ENCODE measurements around the gene FKBP1A.

Gene FKBP1A

DNA sequence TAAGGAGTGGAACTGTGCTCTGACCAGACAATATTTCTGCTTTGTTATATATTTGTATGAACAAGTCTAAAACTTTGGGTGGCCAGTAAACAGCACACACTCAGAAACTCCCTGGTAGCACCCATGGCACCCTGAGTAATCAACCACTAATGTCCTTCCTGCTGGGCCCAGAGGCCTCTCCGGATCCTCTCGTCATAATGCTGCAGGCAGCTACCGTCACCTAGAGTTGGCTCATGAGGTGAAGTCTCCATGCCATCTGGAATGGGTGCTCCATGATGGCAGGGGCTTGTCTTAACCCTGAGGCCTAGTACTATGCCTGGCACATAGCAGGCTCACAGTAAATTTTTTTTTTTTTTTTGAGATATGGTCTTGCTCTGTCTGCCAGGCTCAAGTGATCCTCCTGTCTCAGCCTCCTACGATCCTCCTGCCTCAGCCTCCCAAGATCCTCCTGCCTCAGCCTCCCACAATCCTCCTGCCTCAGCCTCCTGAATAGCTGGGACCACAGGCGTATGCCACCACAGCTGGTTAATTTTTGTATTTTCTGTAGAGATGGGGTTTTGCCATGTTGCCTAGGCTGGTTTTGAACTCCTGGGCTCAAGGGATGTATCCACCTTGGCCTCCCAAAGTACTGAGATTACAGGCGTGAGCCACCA lies 60.9 kb downstream of the FKBP1A start:
- DNase-seq (ENCODE audit: low read depth), result no peak

DNA sequence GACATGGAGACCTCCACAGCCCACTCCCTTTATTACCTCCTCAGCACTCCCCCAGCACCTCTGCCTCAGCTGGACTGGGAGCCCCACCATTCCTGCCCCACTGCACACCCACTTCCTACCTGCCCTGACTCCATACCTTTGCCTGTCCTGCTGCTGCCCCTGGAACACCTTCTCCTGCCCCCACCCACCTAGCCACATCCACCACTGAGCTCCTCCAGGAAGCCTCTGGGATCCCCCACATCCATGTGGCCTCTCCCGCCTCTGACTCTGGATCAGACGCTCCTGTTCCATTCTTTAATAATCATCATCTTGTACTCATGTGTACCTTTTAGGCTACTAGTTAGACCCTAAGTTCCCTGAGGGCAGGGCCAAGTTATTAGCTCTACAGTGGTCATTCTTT lies 61.8 kb downstream of the FKBP1A start:
- DNase-seq (ENCODE audit: low read depth), result no peak

DNA sequence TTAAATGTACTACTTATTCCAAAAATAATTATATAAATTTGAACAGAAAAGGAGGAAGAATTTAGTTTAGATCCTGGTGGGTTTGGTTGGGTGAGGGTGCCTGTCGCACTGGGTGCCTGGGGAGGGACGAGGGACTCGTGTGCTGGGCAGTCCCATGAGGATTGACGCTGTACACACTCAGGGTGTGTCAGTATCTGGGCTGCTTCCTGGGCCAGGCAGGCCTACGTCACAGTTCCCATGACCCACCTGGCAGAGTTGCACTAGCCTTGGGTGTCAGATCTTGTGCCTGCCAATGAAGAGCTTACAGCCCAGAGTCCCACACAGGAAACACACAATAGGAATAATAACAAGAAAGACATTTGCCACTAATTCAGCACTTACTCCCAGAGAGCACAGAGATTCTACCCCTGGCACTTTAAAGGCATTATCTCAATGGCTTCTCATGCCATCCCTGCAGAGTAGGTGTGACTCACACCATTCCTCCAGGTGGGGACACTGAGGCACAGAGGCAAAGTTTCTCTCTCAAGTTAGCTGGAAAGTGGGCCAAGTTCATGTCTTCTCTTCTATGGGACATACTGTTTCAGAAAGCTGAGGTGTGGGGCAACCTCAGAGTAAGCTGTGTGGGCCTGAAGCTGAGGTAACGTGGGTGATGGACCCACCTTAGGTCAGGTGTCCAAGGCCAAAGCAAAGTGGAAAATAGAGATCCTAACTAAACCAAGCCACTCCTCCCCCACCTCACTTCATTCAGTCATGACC lies 62.6 kb downstream of the FKBP1A start:
- DNase-seq (ENCODE audit: low read depth), result no peak

DNA sequence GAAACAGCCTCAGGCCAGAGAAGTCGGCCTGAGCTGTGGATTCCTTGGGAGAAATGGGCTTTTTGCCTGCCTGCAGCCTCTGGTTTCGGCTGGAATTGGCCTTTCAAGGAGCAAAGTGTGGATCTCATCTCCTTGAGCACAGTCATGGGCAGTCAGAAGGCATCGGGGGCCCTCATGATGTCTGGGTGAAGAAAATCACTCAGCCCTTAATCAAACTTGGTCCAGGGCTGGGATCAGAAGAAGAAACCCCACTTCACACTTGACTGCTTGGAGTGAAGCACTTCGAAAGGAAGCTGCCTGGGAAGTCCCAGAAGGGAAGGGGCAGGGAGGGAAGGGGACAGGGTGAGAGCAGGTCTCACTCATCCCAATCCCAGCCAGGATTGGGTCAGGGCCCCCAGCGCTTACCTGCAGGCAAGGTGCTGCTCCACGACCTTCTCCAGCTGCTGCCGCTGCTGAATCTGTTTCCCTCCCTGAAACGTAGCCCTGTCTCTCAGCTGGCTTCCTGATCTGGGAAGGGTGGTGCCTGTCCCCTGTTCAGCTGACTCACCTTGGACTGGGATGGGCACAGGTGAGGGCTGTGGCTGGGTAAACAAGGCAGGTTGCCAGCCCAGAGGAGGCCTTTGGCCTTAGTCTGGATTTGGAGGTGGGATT lies 64.0 kb downstream of the FKBP1A start, which contains the start of gene SDCBP2:
TSS of gene SDCBP2 (minus strand) at position 460 of the 651 bp plus-strand sequence. CDS start 8,723 bp downstream, outside the sequence.
- DNase-seq (ENCODE audit: low read depth), result no peak

DNA sequence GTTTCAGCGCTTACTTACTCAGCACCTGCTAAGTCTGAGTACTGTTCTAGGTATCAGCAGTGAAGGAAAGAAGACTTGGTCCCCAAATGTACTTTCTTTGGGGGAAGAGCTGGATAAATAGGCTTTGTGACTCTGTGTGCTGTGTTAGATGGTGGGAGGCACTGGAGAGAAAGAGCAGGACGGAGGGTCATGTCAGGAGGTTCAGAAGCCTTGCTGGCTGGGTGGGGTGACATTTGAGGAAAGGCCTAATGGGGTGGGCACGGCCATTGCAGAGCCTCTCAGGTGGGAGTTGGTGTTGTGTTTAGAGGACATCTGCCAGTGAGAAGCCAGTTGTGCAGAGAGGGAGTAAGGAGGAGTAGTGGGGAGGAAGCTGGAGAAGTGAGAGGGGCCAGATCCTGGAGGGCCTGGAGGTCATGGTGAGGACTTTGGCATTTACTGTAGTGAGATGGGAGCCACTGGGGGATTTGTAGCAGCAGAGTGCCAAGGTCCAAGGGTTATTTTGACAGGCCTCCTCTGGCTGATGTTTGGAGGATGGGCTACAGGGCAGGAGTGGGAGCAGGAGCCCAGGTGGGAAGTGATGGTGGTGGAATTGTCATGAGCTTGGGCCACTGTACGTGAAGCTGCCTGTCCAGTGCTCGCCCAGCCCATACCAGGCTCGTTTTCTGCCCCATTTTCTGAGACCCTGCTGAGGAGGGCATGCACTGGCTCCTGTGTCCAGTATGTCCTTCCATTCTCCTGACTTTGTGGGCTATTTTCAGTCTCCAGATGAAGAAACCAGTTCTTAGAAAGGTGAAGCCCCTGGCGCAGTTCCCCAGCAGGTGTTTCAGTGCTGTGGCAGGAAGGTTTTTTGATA lies 64.8 kb downstream of the FKBP1A start:
- no peak for DNase-seq (ENCODE audit: low read depth)

DNA sequence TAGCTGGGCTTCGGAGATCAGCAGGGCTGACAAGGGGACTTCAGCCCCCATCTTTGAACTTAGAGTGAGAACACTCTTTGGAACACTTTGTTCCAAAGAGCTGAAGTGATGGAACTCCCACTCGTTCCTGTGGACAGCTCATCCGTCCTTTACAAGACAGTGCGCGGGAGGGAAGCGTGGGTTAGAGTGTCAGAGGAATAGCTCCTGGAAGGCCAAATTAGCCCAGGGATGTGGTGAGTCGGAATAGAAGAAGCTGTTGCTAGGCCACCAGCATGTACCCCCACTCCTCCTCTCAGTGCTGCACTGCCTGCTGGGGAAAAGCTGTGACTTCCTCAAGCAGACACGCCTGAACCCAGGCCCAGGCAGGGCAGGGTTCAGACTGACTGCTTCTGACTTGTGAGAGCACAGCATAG lies 65.6 kb downstream of the FKBP1A start:
- DNase-seq (ENCODE audit: low read depth), result no peak

DNA sequence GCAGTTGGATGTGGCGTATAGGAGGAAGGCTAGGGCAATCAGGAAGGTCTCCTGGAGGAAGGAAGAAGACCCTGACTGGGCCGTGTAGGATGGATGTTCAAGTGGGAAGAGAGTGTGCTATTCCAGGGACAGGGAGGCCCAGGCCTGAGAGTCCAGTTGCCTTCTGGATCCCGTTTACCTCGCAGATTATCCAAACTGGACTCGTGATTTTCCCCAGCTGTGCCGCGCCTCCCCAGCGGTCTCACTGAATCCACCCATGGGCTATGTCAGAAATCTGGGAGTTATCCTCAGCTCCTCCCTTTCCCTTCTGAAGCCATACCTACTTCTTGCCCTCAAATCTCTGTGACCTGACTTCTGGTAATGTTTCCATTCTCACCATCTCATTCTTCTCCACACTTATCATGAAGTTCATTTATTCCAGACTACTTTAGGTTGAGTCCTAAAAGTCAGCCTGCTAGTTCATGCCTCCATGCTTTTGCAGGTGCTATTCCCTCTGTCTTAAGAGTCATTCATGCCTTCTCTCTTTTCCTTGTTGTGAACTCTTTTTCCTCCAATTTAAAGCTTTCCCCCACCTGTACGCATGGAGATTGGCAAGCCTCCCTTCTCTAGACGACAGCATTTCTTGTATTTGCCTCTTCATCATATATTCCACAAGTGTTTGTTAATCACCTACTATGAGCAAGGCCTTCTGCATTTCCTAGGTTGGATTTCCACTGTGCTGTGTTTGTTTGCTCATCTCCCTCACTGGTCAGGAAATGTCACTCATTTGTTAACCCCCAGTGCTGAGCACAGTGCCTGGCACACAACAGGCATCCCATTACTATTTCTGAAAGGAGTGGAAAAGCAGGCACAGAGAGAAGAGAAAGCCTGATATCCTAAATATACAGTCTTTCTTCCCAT lies 66.6 kb downstream of the FKBP1A start:
- DNase-seq (ENCODE audit: low read depth), result no peak

DNA sequence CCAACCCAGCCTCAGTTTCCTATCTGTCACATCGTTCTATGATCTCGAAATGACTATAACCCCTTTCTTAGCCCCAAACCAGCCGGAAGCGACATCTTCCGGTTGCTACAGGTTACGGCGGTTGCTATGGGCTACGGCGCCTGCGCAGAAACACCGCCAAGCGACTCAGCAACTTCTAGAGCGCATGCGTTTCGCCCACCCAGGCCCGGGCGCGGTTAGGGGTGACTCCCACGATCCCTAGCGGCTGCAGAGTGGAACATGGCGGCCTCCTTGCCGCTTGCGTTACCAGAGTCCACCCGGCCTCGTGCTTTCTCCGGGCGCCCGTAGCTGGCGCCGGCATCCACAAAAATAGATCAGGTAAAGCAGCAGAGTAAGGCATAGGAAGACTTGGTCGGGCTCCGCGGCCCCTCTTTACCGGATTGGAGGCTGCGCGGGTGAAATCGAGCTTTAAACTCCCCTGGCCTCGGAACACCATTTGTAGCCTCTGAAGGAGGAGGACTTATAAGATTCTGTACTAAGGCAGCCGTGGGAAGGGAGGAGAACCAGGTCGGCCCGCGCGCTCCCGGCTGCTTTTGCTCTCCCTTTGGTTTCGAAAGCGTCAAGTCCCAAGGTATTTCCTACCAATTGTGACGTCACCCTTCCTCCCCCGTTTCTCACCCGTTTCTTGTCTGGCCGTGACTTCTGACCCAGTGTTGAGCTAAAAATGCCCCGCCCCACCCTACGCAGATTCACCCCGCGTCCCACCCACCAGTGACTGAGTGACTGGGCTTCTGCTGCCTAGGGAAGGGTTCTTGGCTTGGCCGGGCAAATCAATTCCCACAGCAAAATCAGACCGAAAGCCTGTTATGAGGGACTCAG lies 67.5 kb downstream of the FKBP1A start:
- peak; percentile 99 for DNase-seq (ENCODE audit: low read depth)

DNA sequence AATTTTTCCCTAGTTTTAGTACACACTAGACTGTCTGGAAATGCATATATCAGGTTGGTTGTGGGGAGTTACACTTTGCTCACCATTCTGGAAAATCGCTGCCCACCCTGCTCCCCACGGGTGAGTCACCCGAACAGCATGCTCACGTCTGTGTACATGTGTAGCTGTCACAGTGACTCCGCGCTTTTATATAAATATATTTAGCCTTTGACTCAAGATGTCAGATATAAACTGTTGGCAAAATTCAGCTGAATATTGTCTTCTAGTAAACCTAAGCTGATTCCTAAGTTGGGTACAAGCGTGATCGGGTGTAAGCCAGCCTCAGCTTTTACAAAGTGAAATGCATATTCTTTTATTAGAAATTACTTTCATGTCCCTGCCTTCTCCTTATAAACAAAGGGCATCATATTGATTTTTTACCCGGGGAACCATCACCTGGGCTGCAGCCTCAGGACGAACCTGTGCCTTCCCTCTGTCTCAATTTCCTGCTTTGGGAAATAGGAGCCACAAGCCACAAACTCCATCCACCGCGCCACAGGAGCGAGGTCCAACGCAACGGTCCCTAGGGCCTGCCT lies 68.2 kb downstream of the FKBP1A start:
- no peak for DNase-seq (ENCODE audit: low read depth)

DNA sequence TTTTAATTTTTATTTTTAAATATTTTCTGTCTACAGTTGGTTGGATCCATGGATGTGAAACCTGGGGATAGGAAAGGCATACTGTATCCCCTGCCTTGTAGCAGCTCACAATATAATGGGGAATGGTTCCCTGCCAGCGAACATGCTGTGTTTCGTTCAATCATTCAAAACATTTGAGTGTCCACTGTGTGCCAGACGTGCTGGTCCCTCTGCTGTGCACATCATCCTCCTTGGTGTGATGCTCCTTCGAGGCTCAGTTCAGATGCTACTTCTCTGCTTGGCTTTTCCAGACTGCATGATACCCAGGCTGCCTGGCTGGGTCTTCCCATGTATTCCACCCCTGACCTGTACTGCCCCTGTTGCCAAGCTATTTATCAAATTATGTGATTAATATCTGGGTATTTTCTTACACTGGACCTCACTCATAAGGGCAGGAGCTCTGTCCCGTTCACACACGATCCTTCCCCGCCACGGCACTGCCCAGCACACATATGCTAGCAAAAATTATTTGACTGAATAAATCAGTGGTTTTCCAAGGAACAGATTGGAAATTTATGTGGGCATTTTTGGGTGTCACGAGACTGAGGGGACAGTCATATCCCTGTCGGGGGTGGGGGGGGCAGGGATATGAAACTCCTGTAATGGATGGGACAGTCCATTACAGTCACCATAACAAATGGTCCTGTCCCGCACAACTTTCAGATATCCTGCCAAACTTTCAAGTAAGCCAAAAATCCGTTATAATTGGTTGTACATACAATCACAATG lies 68.8 kb downstream of the FKBP1A start:
- no peak for DNase-seq (ENCODE audit: low read depth)

DNA sequence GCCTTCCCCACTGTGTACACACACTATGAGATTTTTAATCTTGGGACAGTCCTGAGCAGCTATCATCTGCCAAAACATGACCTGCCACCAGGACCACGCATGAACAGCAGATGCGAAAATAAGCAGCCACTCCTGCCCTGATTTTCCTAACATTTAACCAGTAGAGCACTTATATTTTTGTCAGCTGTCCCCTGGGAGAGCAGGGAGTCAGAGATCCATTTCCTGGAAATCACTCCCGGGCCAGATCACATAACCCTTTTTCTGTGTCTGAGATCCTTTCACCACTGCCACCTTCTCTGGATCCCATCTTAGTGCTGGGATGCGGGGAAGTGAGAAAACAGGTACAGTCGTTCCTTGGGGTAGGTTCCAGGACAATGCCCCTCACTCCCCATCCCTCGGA lies 69.6 kb downstream of the FKBP1A start:
- no peak for DNase-seq (ENCODE audit: low read depth)

DNA sequence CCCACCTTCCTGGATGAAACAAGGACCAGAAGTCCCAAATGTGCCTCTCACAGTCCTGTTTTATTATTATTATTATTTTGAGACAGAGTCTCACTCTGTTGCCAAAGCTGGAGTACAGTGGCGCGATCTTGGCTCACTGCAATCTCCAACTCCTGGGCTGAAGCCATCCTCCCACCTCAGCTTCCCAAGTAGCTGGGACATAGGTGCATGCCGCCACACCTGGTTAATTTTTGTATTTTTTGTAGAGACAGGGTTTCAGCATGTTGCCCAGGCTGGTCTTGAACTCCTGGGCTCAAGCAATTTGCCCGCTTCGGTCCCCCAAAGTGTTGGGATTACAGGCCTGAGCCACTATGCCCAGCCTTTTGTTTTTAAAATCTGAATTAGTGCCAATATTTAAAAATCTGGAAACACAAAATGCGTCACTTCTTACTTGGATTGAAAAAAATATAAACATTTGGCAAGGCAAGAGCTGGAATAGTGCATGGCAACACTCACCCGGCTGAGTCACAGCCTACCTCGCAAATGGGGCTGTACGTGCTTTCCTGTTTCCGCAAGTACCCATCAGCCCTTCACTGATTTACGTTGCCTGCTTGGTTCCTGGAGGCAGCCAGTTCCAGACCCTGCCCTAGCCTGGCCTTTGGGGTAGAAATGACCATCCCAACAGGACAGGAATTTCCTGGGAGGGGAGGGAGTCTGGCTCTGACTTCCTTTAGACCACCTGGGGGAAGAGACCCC lies 70.2 kb downstream of the FKBP1A start:
- no peak for DNase-seq (ENCODE audit: low read depth)

DNA sequence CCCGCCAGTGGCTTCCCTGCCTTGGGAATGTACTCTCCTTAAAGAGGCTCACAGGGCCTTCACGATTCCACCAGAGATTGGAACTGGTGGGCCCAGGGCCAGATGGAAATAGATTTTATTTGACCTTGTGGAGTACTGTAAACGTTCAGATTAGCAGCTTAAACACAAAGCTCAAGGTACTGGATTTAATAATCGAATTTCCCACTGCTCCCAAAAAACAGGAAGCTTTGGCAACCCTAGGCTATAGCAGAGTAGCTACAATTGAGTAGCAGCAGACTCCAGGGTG lies 71.3 kb downstream of the FKBP1A start:
- DNase-seq (ENCODE audit: low read depth), result no peak

DNA sequence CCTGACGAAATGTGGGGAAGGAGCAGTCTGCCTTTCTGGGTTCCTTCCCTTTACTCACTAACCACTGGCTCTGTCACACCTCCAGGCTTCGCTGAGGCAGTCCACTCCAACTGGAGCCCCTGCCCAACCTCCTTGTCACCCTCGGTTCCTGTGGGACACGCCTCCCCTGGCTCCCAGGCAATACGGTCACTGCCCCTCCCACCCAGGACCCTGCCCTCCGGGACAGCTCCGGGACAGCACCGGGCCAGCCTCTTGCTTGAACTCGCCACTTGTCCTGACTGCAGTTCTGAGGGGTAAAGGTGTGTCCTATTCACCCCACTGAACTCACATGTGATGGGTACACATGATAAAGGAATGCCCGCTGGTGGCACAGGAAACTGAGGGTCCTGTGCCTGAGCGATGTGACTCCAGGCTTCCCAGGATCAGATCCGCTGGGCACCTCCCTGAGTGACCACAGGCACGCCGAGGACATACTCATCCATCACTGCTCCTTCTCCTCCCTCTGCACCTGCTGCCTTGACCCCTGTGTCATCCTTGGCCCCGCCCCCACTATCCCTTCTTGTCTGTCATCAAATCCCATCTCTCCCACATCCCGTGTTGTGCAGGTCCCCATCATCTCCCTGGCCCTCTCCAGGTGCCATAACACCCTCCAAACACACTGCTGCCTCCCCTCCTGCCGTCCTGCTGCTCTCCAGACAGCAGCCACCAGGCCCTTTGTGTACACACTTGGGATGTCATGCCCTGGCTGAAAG lies 71.8 kb downstream of the FKBP1A start:
- DNase-seq (ENCODE audit: low read depth), result no peak

DNA sequence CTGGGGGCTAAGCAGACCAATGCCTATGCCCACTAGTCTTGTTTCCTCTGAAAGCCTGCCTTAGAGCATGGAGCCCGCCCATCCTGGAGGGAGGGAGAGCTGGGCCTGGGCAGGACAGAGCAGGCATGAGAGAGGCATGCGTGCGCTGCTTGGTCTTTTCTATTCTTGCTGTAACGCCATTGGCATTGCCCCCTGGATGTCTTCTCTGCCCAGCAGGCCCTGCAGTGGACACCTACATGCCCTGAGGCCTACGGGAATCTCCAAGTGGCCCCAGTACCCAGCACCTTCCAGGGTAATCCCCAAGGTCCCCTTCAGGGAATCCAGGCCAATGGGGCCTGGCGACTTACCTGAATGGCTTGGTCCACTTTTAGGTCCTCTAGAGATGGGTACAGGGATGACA lies 72.8 kb downstream of the FKBP1A start:
- DNase-seq (ENCODE audit: low read depth), result no peak

DNA sequence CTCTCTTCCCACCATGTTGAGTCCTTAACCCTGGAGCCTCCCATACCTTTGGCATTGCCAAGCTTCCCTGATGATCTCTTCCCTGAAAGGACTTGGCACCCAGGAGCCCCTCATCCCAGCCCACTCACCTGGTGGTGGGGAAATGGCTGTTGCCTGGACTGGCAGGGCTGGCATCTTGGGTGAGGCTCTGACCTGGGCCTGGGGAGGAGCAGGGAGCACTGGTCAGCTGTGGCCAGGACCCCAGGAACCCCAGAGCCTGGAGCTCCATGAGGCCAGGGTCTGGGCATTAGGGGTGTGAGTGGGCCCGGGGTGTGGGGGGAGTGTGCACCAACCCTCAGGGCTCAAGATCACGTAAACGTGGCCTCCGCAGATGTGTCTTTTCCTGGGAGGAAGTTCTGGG lies 73.4 kb downstream of the FKBP1A start:
- no peak for DNase-seq (ENCODE audit: low read depth)

DNA sequence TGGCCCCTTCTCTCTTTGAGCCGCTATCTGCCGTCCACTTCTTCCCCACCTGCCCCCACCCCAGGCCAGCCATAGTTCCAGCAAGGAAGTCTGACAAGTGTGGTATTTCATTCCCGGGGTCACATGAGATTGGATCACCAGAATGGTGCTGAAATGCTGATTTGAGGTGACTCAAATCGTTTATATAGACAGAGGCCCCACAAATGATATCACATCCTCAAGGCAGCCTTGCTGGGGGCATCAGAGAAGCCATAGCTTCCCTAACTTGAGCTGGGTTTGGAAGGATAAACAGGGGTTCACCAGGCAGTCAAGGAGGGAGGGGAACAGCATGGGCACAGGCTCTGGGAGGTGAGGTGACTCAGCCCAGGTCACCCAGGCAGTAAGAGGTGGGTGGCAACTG lies 73.8 kb downstream of the FKBP1A start:
- DNase-seq (ENCODE audit: low read depth), result no peak
